ENCODE results near the gene EPS15. TPM values are rescaled to one million over a fixed set of nuclear protein-coding genes. Genes with fewer than 3 reads are reported as not detected.

The EPS15 gene
- total RNA-seq, 1 experiment from 2014 or later: 37.1 TPM

DNA sequence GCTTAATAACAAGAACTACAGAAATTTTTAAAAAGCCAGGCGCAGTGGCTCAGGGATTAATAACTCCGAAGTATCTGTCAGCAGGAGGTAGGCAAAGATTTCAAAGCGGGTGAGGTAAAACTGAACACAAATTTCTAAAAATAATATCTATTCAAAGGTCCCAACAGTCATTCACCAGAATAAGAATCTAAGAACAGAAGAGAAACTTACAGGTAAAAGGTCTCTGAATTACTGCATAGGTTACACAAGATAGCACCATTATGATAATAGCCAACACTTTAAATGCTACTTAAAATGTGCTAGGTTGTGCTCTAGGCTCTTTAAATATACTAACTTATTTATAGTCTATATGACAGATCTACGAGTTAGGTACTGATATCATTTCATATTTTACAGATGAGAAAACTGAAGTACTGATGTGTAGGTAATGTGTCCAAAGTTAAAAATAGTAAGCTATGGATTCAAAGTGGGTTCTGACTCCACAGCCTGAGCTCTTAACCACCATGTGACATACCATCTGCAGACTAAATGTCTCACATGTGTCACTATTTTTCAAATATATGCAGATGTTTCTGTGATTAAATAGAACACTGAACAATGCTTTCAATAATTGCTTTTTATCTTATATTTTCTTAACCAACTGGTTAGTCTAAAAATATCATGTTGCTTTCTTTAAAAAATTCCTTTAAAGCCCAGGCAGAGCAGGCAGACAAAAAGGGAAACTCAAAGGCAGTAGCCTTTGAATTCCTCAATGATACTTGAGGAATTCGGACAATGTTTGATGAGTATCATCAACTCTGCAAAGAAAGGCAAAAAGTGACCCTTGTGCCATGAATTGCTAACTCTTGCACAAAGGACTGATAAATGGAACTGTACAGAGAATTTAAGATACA lies 108.3 kb downstream of the EPS15 start (continued):
- no peak for TF ChIP-seq MXD4 (CRISPR knock-in tag; IDR thresholded peaks at IDR 0.05; ENCODE audit: borderline replicate concordance)
- TF ChIP-seq, protein P1, sequence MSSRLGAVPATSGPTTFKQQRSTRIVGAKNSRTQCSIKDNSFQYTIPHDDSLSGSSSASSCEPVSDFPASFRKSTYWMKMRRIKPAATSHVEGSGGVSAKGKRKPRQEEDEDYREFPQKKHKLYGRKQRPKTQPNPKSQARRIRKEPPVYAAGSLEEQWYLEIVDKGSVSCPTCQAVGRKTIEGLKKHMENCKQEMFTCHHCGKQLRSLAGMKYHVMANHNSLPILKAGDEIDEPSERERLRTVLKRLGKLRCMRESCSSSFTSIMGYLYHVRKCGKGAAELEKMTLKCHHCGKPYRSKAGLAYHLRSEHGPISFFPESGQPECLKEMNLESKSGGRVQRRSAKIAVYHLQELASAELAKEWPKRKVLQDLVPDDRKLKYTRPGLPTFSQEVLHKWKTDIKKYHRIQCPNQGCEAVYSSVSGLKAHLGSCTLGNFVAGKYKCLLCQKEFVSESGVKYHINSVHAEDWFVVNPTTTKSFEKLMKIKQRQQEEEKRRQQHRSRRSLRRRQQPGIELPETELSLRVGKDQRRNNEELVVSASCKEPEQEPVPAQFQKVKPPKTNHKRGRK (CRISPR knock-in tag; IDR thresholded peaks at IDR 0.05; ENCODE audit: borderline replicate concordance): no peak
- no peak for TF ChIP-seq ZNF263 (CRISPR knock-in tag; IDR thresholded peaks at IDR 0.05; ENCODE audit: low read depth)
- TF ChIP-seq, protein P2, sequence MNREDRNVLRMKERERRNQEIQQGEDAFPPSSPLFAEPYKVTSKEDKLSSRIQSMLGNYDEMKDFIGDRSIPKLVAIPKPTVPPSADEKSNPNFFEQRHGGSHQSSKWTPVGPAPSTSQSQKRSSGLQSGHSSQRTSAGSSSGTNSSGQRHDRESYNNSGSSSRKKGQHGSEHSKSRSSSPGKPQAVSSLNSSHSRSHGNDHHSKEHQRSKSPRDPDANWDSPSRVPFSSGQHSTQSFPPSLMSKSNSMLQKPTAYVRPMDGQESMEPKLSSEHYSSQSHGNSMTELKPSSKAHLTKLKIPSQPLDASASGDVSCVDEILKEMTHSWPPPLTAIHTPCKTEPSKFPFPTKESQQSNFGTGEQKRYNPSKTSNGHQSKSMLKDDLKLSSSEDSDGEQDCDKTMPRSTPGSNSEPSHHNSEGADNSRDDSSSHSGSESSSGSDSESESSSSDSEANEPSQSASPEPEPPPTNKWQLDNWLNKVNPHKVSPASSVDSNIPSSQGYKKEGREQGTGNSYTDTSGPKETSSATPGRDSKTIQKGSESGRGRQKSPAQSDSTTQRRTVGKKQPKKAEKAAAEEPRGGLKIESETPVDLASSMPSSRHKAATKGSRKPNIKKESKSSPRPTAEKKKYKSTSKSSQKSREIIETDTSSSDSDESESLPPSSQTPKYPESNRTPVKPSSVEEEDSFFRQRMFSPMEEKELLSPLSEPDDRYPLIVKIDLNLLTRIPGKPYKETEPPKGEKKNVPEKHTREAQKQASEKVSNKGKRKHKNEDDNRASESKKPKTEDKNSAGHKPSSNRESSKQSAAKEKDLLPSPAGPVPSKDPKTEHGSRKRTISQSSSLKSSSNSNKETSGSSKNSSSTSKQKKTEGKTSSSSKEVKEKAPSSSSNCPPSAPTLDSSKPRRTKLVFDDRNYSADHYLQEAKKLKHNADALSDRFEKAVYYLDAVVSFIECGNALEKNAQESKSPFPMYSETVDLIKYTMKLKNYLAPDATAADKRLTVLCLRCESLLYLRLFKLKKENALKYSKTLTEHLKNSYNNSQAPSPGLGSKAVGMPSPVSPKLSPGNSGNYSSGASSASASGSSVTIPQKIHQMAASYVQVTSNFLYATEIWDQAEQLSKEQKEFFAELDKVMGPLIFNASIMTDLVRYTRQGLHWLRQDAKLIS (CRISPR knock-in tag; IDR thresholded peaks at IDR 0.05; ENCODE audit: borderline replicate concordance): no peak
- no peak for TF ChIP-seq FOXK1 (CRISPR knock-in tag; IDR thresholded peaks at IDR 0.05)
- no peak for TF ChIP-seq TEAD1 (CRISPR knock-in tag; IDR thresholded peaks at IDR 0.05)
- no peak for TF ChIP-seq STAT6 (CRISPR knock-in tag; conservative IDR thresholded peaks at IDR 0.05; ENCODE audit: low read depth)
- TF ChIP-seq, protein P3, sequence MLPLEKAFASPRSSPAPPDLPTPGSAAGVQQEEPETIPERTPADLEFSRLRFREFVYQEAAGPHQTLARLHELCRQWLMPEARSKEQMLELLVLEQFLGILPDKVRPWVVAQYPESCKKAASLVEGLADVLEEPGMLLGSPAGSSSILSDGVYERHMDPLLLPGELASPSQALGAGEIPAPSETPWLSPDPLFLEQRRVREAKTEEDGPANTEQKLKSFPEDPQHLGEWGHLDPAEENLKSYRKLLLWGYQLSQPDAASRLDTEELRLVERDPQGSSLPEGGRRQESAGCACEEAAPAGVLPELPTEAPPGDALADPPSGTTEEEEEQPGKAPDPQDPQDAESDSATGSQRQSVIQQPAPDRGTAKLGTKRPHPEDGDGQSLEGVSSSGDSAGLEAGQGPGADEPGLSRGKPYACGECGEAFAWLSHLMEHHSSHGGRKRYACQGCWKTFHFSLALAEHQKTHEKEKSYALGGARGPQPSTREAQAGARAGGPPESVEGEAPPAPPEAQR (CRISPR knock-in tag; IDR thresholded peaks at IDR 0.05): no peak
- no peak for TF ChIP-seq CBFB (CRISPR knock-in tag; IDR thresholded peaks at IDR 0.05; ENCODE audit: low read depth)
- TF ChIP-seq, protein P4, sequence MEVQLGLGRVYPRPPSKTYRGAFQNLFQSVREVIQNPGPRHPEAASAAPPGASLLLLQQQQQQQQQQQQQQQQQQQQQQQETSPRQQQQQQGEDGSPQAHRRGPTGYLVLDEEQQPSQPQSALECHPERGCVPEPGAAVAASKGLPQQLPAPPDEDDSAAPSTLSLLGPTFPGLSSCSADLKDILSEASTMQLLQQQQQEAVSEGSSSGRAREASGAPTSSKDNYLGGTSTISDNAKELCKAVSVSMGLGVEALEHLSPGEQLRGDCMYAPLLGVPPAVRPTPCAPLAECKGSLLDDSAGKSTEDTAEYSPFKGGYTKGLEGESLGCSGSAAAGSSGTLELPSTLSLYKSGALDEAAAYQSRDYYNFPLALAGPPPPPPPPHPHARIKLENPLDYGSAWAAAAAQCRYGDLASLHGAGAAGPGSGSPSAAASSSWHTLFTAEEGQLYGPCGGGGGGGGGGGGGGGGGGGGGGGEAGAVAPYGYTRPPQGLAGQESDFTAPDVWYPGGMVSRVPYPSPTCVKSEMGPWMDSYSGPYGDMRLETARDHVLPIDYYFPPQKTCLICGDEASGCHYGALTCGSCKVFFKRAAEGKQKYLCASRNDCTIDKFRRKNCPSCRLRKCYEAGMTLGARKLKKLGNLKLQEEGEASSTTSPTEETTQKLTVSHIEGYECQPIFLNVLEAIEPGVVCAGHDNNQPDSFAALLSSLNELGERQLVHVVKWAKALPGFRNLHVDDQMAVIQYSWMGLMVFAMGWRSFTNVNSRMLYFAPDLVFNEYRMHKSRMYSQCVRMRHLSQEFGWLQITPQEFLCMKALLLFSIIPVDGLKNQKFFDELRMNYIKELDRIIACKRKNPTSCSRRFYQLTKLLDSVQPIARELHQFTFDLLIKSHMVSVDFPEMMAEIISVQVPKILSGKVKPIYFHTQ (CRISPR knock-in tag; IDR thresholded peaks at IDR 0.05): no peak
- TF ChIP-seq CREM (CRISPR knock-in tag; IDR thresholded peaks at IDR 0.05): no peak
- no peak for TF ChIP-seq NFATC4 (CRISPR knock-in tag; IDR thresholded peaks at IDR 0.05)
- no peak for TF ChIP-seq TEAD4 (CRISPR knock-in tag; IDR thresholded peaks at IDR 0.05)
- no peak for TF ChIP-seq ETV6 (CRISPR knock-in tag; IDR thresholded peaks at IDR 0.05)
